Ammon's horn (tissue), 1 donor: ENCODE results near the gene SRP68.

Source experiments
- DNase-seq: peaks from one replicate; pipeline ENCODE4 v3.0.0-alpha.2; 2016; ENCODE audit warnings: low spot score

The SRP68 gene

GRCh38 chr17:76072148-76072858 lies at the start of gene SRP68:
TSS of gene SRP68 (minus strand) at chr17:76072517. CDS start at chr17:76072491, 26 bp downstream.
- DNase-seq = peak; percentile 97

GRCh38 chr17:76121932-76122430 lies 49.7 kb upstream of the SRP68 start:
- no peak for DNase-seq

- DNase-seq = no peak
Observed at GRCh38 chr17:76120658-76121008, 48.3 kb upstream of the SRP68 start.

DNA sequence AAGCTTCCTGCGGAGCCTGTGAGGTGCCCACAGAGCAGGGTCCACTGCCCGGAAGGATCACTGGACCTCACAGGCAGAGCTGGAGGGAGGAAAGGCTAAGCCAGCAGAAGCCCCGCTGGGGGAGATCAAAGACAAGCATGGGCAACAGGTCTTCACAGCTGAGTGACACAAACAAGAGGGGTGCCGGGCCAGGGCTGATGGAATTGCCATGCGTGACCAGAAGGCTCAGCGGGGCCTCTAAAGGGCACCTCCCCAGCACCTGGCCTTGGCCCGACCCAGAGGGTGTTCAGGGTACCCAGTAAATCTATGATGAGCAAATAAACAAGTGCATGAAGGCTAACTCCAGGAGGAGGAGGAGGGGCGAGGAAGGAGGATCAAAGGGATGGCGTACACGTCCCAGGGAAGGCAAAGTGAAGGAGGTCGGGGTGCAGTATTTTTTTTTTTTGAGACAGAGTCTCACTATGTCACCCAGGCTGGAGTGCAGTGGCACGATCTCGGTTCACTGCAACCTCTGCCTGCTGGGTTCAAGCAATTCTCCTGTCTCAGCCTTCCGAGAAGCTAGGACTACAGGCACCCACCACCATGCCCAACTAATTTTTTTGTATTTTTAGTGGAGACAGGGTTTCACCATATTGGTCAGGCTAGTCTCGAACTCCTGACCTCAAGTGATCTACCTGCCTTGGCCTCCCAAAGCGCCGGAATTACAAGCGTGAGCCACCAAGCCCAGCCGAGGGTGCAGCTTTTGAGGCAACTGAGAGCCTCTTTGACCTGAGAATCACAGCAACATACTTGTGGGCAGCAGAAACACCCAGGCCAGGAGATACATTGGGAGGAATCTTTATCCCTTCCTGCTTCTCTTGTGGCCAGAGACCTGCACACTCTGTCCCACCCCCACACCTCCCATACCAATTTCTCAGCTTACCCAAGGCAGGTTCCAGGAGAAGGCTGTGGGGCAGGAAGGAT lies 47.4 kb upstream of the SRP68 start:
- DNase-seq = no peak

DNA sequence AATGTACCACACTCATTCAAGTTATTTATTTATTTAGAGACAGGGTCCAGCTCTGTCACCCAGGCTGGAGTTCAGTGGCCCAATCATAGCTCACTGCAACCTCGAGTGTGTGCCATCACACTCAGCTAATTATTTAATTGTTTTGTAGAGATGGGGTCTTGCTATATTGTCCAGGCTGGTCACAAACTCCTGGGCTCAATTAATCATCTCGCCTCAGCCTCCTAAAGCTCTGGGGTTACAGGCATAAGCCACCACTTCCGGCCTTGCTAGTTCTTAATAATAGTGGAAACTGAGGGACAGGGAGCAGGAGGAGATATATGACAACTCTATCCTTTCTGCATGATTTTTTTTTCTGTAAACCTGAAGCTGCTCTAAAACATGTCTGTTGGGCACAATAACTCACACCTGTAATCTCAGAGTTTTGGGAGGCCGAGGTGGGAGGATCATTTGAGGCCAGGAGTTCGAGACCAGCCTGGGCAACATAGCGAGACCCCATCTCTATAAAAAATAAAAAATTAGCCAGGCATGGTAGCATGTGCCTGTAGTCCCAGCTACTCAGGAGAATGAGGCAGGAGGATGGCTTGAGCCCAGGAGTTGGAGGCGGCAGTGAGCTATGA lies 42.9 kb upstream of the SRP68 start:
- no peak for DNase-seq

DNA sequence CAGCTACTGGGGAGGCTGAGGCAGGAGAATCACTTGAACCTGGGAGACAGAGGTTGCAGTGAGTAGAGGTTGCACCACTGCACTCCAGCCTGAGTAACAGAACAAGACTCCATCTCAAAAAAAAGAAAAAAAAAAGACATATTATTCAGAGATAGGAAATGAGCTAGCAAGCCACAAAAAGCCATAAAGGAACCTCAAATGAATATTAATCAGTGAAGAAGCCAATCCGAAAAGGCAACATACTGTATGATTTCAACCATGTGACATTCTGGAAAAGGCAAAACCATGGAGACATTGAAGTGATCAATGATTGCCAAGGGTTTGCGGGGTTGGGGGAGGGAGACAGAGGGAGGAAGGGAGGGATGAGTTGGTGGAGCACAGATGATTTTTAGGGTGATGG lies 39.6 kb upstream of the SRP68 start:
- DNase-seq = no peak

DNA sequence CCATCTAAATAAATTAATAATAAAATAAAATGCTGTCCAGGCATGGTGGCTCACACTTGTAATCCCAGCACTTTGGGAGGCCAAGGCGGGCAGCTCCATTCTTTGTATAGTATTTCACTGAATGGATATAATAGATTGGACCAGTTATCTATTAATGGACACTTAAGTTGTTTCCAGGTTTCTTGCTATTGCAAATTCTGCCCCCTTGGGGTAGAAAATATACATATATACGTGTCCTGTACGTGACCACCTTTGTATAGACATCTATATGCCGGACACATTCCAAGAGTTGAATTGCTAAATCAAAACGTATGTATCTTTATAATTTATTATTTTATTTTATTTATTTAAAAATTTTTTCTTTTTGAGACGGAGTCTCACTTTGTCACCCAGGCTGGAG lies 35.2 kb upstream of the SRP68 start:
- DNase-seq = no peak

- DNase-seq = no peak
Observed at GRCh38 chr17:76106703-76107102, 34.4 kb upstream of the SRP68 start.

- no peak for DNase-seq
Observed at GRCh38 chr17:76104896-76105231, 32.5 kb upstream of the SRP68 start.

DNA sequence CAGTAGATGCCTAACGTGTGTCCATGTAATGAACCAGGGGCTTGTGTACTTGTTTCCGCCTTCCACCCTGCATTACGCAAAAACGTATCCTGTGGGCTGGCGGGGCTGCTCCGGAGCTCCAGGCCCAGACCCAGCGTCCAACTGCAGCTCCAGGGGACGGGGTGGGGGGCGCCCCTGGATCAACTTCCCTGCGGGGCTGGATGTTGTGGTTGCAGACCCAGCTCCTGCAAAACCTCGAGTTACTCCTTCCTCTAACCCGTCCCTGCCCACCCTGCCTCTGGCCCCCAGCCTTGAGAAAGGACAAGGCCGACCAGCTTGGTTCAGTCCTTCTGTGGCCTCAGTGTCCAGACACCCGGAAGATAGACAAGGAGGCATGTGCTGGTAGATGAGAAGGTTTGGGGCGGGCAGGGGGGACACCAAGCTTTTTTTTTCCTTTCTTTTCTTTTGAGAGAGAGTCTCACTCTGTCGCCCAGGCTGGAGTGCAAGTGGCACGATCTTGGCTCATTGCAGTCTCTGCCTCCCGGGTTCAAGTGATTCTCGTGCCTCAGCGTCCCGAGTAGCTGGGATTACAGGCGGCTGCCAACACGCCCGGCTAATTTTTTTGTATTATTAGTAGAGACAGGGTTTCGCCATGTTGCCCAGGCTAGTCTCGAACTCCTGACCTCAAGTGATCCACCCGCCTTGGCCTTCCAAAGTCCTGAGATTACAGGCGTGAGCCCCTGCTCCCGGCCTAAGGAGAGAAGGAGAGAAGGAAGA lies 32.0 kb upstream of the SRP68 start:
- no peak for DNase-seq

DNA sequence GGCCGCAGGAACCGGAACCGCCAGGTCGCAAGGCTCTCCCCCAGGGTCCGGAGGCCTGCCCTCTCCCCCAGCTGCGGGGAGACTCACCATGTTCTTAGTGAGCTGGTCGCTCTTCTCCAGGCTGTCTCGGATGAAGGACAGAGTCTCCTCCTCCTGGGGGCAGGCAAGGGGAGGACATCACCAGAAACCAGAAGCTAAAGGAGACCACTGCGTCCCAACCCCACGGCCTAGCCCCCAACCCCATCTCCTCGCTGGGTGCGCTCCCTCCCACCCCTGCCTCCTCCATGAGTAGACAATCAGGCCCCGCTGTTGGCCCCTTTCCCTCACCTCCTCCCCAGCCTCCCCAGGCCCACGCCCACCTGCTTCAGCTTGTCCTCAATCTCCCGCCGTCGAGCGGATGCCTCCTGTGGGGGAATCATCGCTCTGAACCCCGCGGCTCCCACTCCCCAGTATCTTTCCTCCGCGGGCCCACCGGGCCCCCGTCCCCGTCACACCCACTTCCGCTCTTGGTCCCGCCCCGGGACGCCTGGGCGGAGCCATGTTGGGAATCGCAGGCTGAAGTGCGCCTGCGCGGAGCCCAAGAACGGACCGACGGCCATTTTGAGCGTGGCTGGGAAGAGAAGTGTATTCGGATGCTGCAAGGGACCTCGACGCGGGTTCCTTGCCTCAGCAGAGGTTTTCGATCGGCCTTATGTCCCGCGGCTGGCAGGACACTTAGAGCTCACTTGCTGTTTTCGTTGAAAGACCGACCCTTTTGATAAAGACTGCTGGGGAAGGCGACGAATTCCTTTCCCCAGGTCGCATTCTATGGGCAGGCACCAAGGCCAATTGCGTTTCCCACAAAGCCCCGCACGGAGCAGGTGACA lies 31.2 kb upstream of the SRP68 start, which contains the start of gene EXOC7:
Gene EXOC7 (minus strand): TSS at position 514 of the 866 bp plus-strand sequence. CDS start 95 bp downstream, at position 419.
- peak; percentile 95 for DNase-seq

DNA sequence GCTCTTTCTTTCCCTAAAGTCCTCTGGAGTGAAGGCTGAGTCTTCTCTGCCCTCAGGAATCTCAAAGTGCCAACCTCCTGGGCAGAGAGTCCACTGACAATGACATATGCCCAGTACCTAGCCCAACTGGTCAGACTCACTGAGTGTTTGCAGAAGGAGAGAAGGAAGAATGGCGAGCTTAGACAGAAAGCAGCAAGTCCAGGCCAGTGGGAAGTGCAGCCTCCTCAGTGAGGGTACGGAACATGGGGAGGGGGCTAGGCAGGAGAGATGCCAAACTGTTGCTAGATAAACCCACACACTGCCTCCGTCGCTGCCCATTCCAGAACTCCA lies 30.6 kb upstream of the SRP68 start:
- no peak for DNase-seq

DNA sequence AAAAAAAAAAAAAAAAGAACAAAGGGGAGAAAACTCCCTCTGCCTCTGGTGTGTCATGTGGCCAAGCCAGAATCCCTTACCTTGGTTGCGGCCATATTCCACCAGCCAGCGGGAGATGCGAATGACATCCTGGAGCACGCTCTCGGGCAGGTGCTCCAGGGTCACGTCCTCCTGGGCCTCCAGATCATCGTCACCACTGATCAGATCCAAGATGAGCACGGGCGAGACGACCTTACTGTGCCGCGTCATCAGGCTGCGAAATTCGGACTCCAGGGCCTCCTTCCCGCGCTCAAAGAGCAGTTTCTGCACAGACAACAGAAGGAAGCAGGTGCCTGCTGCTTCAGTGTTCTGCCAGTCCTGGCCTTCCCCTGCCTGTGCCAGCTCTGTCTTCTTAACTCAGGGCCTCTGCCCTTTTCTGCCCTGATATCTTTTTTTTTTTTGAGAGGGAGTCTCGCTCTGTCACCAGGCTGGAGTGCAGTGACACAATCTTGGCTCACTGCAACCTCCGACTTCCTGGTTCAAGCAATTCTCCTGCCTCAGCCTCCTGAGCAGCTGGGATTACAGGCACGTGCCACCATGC lies 25.5 kb upstream of the SRP68 start:
- DNase-seq = no peak

- DNase-seq = no peak
Observed at GRCh38 chr17:76095943-76096342, 23.6 kb upstream of the SRP68 start.

DNA sequence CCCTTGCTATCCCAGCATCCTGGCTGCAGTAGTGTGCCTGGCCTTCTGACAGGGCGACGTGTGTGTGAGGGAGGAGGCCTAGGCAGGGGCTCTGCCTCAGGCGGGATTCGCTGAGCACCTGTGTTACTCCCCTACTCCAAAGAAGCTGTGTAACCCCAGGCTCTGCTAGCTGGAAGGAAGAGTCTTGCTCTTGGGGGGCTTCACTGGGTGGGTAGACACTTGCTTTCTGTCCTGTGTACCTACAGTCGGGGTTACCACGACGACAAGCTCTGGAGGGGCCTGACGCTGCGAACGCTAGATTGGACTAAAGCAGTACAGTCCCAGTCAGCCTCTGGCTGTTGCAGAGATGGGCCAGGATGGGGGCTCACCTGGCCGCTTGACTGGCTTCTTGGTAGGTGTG lies 21.7 kb upstream of the SRP68 start:
- no peak for DNase-seq

DNA sequence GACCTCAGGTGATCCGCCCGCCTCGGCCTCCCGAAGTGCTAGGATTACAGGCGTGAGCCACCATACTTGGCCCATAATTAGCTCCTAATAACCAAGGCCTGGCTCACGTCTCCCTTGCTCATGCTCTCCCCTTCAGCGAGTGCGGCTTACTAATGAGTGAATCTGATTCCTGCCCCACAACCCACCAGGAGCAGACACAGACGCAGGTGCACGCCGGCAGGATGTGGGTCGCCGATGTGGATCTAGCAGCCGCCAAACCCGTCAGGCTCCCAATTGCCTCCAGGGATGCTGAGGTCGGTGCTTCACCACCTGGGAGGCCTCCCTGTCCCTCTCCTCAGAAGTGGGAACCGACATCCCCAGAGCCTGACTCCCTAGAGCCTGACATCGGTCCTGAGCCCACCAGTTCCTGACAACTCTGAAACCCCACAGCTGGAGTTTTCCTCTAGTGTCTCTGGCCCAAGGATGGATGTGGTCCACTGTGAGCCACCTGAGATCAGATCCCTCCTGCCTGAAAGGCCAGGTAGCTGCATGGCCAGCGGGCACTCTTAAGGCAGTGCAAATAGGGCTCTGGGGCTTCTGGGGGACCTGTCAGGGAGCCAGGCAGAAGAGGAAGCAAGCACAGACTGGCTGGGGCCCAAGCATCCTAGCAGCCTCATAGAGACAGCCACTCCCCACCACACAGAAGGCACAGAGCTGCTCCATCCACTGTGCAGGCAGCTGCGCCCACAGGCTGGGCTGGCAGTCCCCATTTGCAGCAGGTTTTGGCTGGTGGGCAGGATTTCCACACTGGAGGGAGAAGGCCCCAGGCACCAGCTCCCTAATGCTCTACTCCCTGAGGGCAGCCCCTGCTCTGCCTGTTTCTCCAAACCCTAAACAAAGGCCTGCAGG lies 20.5 kb upstream of the SRP68 start:
- DNase-seq = peak; percentile 61

DNA sequence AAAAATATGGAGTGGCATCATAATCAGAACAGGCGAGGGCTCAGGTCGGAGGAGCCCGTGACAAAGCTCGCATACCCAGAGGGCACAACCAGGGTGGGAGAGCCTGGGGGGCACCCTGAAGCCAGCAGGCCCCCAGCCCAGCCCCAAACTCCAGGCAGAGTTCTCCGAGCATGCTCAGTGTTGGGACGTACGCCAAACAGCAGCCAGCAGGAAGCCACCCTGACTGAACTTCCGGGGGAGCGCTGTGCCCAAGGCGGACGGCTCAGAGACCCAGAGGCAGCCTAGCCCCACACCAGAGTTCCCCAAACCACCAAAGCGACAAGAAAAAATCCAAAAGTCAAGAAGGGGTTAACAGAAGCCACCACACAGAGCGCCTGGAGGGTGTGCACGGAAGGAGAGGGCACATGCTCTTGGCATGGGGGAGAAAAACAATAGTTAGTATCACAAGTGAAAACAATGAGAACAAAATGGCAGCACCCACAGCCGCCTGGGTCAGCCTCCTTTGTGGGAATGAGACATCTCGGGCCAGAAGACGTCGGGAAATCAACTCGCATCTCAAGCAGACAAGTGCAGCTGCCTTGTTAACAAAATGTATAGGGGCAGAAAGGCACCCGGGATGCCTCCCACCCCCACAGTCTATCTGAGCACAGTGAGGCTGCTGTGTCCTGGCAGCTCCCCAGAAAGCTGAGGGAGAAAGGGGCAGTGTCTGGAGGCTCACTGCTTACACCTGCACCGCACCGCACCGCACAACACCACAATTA lies 19.4 kb upstream of the SRP68 start:
- DNase-seq = no peak

DNA sequence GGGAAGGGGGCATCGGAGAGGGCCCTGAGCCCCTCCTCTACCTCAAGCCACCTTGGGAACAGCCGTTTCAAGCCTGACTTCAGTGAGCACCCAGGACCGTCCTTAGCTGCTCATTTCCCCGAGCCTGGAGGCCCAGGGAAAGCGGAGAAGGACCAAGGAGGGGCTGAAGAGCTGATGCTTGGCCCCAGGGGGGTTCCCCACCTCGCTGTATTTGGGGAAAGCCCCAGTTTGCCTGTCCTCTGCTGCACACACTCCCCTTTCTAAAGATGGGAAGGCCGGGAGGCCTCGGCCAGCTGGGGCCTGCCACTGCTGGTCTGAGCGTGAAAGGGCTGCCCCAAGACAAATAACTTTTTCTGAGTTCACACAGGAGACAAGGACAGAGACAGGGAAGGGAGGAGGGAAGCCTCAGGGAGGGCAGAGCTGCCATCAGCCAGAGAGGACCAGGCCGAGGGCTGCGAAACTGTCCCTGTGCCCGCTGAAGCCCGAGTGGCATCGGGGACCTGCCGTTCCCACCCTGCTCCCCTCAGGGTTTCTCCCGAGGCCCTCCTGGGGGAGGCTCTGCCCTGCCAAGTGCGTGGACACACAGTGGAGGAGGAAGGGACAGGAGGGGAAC lies 18.3 kb upstream of the SRP68 start:
- no peak for DNase-seq
